ENCODE measurements around the gene GTF3C4.
A peak's percentile ranks its signal among the peaks of the same experiment; 100 is the strongest.

GTF3C4 gene

DNA sequence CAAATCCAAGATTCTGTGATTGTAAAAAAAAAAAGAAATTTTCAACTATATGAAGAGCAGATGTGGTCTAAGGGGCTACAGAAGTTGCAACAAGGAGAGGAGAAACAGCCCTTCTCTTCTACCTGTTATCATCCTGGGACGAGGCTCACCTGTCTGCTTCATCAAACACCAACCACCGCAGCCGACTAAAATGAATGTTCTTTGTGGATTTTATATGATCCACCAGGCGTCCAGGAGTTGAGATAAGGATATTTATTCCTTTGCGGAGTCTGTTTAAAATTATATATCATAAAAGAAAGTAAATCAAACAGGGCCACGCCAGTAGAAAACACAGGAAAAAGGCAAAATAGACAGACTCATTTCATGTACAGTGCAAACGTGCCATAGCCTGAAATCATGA is 22.0 kb upstream of the GTF3C4 start:
- no peak for DNase-seq (ENCODE audit: low read depth)

DNA sequence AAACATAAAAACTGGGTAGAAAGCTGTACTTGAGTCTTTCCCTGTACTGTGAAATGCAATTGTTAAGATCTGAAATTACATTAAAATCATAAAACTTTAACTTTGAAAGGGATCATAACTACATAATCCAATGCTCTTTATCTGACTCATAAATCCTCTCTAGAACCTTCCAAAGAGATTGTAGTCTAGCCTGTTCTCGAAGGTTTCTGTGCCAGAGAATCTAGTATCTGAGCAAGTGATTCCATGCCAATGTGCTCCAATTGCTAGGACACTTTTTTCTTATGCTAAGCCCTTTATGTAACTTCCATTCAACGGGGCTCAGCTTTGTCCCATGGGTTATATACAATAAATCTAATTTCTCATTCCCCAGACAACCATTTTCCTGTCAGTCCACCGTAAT is 21.6 kb upstream of the GTF3C4 start:
- no peak for DNase-seq (ENCODE audit: low read depth)

DNA sequence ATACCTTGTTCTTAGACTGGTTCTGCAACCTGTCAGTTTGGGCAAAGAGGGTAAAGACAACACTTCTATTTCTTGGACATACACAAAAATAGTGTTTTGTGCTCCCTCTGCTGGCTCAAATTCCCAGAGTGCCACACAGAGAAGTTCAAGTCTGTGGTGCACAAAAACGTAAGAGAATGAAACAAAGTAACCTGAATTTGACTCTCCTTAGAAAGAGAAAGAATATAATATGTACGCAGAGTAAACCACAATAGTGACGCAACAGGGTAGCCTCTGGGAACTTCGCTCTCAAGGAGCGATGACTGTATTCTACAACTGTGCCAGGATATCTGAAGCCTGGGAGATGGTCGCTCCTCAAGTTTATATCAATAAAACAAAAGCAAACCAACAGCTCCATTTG is 19.0 kb upstream of the GTF3C4 start:
- DNase-seq (ENCODE audit: low read depth) = no peak

DNA sequence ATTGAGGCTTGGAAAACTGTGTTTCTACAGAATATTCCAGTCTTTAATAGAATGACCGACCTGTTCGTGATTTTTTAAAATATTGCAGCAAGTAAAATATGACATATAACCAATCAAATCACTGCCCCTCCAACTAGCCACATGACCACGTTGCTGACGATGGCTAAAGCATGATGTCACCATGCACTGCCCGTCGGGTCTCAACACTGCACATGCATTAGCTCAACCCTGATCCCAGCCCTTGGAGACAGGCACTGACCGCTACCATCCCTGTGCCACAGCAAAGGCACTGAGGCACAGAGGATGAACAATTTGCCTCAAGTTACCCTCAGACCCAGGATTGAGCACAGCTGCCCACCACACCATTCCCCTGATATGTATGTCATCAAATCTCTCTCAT is 14.0 kb upstream of the GTF3C4 start:
- no peak for DNase-seq (ENCODE audit: low read depth)

DNA sequence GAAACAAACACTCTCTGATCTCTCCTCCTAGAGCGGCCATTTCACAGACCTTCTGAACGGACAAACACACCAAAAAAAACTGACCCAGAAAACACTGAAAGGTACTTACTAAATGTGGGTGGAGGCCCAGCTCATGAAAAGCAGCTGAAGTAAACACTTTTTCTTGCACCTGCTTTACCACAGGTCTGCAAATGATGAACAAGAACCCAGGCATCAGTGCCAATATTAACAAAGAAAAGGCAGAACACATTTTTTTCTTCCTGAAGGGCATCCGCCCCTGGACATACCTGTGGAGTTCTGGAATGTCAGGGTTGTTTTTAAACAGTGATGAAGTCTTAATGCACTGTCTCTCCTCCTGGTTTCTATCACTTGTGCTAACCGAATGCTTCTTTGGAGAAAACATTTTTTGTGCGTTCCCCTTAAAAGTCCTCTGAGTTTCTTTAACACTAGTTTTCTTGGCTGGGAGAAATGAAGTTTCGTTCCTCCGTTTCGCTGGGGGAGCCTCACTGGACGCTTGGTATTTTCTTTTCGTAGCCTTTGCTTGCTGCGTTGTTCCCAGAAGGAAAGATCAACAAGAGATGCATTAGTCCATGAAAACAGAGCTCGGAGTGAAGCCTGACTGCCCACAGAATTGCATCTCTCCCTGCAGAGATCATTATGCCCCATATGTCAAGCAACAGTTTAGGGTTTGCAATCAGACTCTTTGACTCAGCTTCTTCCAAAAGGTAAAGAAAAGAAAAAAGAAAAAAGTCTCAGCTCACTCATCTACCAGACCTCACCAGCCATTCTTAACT is 7.9 kb upstream of the GTF3C4 start:
- no peak for DNase-seq (ENCODE audit: low read depth)

DNA sequence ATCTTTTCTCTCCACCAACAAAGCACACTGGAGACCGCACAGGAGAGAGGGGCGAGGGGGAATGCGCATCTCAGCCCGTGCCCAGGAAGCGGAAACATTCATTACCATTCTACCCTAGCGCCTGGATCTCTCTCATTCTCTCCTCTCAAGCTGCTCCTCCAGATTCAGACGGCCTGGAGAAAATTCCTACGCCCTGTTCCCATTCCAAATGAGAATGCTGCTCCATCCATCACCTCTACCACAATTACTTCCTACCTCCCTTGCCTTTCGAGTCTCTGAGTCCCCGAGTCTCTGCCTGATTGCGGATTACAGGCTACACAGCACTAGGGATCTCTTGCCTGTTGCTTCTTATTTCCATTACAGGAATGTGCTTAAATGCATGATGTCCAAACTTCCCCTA is 7.1 kb upstream of the GTF3C4 start:
- no peak for DNase-seq (ENCODE audit: low read depth)

DNA sequence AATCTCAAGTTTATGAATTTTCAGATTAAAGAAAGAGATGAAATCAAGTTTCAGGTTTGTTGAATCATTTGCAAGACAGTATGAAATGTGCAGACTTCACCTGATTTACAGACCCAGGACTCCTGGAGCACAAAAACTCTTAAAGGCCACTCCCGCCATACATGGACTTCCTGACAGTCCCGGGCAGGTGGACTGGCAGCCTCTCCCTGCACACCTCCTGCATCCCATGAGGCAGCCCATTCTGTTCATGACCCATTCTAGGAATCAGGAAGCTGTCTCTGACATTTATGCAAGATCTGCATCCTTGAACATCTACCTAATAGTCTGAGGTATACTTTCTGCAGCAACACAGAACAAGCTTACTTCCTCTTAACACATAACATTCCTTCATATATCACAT is 6.4 kb upstream of the GTF3C4 start:
- no peak for DNase-seq (ENCODE audit: low read depth)

DNA sequence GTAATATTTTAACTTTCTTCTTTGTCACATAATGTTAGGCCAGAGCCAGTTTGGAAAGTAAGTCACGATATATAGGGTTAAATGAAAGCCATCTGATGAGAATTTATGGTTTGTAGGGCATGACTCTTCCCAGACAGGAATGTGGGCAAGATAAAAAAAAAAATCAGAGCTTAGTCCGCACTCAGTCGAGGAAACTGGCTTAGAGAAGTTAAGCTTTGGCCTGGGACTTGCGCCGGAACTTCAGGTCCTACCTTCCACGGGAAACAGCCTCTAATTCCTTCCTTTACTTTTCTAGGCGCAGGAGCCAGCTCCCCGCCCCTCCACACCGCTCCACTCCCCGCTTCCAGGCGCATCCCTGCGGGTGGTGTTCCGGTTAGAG is 956 bp upstream of the GTF3C4 start:
- DNase-seq (ENCODE audit: low read depth) = no peak

DNA sequence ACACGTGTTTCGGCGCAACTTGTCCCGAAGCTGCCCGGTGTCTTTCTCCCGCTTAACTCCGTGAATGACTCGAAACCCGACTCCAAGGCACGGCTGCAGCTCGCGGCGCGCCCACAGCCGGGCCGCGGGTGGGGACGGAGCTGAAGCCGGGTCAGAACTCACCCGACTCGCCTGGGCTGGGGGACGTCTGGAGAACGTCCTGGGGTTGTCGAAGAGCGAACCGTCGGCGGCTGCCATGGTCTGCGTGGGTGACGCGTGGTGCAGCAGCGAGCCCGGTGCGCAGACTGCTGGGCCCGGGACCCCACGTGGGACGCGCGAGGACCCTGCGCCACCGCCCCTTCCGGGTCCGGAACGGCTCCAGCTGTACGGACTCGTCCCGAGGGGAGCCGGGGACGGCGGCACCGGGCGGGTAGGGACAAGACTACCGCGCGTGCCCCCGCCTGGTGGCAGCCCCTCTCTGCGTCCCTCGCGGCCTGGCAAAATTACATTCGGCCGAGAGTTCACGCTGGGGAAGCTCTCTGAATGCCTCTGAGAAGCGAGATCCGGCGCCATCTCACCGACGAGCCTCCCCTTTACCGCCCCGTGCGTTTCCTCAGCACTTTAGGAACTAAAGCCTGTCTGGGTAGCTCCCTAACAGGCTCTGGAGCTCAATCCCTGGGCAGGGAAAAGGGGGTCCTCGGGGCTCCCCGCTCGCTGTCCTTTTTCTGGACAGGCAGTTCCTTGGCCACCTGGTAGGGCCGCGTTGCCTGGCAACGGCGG is 387 bp upstream of the GTF3C4 start, which contains the start of gene DDX31:
Gene DDX31, minus strand, starts transcription at position 286 of the 759 bp plus-strand sequence. Its CDS starts 49 bp downstream, at position 237.
- DNase-seq (ENCODE audit: low read depth) = peak; percentile 81

DNA sequence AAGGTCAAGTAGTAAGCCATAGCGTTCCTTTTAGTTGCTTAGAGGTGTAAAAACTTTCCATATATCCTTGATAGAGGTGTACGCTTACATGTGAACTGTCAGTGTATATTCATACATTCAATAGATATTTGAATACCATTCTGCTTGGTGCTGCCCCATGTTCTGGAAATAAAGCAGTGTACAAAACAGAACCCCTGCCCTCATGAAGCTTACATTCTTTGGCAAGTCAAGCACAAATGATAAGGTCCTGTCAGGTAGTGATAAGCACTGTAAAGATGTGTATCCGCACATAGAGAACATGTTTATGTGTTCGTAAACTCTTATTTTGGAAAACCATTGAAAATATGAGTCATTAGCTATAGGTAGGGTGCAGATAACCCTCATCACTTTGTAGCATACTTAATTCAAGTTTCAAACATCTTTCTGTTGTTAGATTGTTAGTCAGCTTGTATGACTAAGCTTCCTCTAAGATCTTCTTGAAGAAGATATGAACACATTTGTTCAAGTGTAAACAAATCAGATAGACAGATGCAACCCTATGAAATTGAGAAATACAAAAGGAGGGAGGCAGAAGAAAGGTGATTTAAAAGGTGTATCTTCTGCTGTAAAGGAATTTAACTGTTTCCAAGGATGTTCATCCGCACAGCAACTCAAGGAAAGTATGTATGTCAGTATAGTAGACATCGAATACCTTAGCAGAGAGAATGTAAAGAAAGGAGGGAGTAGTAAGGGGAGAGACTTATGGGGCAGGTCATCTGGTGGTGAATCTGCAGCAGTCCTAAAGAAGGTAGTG is 1.6 kb downstream of the GTF3C4 start:
- DNase-seq (ENCODE audit: low read depth) = no peak

DNA sequence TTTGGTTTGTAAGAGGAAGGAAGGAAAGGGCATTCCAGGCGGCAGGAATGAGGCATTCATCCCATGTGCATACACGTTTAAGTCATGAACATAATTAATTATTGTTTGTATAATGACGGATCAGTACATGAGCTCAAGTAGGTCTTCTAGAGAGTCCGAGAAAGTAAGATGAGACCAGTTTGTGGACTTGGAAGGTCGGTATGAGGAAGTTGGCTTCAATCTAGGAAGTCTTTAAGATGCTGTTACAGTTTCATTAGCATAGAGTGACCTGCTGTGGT is 2.1 kb downstream of the GTF3C4 start:
- no peak for DNase-seq (ENCODE audit: low read depth)

DNA sequence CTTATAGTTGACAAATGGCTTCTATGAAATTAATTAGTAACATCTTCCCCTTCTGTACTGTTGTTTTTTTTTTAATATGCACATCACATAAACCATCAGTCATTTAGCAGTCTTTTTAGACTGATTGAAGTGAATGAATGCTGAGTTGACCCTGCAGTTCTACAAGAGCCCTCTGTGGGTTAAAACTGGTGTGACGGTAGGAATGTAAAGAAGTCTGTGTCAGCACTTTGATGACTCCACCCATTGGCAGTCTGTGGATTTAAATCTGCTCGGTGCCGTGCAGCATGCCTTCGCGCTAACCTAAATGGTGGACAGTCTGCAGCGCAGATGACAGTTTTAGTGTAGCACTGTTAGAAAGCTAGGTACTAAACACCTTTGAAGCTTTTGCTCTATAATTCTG is 3.1 kb downstream of the GTF3C4 start:
- DNase-seq (ENCODE audit: low read depth) = no peak

DNA sequence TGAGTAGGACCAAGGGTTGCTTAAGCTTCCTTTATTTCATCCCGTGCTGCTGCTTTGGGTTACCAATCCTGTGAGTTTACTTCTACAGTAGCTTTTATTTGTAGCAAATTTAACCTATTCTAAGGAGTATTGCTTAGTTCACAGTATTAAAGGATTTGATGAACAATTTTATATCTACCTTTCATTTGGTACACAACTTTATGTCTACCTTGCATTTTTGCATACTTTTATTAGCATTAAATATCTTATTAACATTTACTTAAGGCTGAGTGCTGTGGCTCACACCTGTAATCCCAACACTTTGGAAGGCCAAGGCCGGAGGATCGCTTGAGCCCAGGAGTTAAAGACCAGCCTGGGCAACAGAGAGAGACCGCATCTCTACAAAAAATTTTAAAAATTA is 4.2 kb downstream of the GTF3C4 start:
- DNase-seq (ENCODE audit: low read depth) = no peak

DNA sequence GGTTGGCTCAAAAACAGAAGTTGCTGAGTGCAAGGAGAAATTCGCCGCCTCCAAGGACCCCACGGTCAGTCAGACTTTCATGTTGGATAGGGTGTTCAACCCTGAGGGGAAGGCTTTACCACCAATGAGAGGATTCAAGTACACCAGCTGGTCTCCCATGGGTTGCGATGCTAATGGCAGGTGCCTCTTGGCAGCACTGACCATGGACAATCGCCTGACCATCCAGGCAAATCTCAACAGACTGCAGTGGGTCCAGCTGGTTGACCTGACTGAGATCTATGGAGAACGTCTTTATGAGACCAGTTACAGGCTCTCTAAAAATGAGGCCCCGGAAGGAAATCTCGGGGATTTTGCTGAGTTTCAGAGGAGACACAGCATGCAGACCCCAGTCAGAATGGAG is 7.7 kb downstream of the GTF3C4 start:
- no peak for DNase-seq (ENCODE audit: low read depth)

DNA sequence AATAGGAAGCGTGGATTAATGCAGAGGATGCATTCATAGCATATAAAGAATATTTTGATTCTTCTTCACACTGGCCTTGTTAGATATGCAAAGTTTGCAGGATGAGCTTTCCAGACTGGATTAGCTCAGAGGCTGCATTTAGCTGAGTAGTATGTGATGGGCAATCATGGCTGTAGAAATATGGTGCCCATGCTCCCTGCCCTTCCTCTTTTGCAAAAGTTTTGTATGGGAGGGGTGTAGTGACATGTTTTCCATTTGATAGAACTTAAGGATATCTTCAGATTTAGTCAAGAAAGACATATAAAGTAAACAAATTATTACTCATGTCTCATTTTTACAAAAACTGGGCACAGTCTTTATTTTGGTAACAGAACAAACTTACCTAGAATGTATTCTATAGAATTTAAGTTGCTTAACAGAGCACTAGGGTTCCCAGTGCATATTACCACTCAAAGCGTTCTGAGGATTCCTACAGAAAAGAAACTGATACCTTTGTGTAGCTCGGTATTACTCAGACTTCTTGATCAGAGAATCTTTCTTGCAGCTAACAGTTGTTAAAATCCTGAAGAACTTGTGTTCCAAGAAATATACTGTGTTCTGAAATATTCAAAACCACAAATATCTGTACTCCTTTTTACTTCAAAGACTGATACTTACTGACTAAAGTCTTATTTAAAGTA is 9.8 kb downstream of the GTF3C4 start:
- no peak for DNase-seq (ENCODE audit: low read depth)

DNA sequence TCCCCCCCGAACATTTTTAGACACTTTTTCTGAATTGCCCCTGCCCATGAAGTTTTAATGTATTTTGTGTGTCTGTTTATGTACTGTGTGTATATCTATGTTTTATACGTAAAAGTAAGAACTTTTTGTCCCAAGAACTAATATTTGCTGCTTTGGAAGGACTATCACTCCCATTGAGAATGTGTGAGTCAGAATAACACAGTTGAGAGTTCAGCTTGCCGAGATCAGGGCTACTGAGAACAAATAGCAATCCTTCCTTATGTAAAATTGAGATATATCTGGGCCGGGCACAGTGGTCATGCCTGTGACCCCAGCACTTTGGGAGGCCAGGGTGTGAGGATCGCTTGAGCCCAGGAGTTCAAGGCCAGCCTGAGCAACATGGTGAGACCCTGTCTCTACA is 11.3 kb downstream of the GTF3C4 start:
- DNase-seq (ENCODE audit: low read depth) = no peak

DNA sequence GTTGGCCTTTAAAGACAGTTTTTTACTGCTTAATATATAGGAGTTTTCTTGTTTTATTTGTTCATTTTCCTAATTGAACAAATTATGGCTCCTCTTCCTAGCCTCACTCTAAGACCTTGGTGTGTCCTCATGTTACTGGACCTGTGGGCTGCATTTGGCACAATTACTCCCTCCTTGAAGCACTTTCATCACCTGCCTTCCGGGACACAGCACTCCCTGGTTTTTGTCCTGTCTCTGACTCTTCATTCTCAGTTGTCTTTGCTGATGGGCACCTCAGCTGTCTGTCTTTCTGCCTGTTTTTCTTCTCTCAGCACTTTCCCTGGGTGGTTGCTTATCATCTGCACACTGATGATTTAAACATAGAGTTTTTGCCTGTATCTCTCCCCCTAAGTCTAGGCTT is 13.6 kb downstream of the GTF3C4 start:
- no peak for DNase-seq (ENCODE audit: low read depth)

DNA sequence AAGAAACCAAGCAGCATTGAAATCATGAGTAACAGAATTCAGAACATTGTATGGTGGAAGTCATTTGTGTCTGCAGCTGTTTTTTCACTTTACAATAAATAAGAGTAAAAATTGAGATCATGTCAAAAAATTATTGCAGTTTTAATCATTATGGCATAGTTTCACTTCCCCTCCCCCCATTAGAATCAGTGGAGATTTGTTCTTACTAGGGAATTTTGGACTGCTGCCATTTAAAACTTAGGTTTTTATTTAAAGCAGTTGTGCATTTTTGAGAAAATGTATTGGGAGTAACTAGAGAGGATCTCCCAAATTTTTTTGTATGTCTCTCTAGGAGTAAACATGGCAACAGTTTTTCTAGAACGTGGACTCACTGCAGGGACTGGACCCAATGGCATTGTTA is 20.4 kb downstream of the GTF3C4 start:
- DNase-seq (ENCODE audit: low read depth) = no peak

DNA sequence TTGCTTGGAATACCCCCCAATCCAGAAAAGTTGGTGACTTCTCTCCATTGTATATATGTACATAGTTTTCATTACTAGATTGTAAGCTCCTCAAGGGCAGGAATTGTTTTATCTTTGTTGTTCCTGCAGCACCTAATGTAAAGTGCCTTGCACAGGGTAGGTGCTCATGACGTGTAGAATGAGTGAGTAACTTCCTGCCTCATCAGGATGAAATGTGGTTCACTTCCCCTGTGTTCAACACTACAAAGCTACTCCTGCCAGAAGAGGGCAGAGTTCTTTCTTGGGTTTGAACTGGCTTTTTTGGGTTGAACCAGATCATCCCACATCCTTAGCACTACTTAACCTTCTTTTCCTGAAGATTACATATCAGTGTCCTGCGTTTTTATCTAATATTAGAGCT is 23.9 kb downstream of the GTF3C4 start:
- no peak for DNase-seq (ENCODE audit: low read depth)

DNA sequence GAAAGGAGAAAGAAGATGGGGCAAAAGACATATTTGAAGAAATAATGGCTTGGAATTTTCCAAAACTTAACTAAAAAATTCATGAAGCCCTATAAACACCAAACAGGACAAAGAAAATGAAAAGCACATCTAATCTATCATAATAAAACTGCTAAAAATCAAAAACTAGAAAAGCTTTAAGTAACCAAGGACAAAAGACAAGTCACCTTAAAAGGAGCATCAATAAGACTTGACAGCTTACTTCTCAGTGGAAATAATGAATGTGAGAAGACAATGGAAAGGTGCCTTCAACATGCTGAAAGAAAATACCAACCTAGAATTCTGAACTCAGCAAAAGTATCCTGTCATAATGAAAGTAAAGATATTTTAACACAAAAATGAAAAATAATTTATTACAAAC is 27.0 kb downstream of the GTF3C4 start:
- no peak for DNase-seq (ENCODE audit: low read depth)

DNA sequence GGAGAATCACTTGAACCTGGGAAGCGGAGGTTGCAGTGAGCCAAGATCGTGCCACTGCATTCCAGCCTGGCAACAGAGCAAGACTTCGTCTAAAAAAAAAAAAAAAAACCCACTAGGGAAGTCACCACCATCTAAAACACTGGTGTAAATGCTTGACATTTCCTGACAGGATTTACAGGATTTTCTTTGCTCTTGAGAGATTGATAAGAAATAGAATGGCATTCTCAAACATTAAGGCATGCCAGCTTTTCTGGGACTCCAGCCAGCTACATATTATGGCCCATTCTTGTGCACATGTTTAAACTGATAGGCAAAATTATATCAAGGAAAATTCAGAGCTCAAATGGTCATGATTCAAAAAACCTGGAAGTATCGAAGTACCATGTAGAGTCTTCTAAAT is 28.7 kb downstream of the GTF3C4 start:
- DNase-seq (ENCODE audit: low read depth) = no peak

DNA sequence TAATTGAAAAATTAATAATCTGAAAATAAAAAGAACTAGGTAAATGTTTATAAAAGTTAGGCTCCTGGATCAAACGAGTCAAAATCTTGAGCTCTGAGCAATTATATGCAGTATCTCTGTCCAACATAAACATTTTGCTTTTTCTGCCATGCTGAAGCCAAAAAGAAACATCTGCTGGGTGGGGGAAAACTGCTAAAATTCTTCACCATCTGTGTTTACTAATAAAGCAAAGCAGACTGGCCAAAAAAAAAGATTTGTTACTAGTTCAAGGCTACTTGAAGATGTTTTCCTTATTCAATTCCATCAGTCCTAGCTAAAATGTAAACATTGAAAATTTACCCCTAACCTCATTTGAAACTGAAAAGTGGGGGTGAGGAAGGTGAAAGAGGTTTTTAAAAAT is 29.7 kb downstream of the GTF3C4 start:
- DNase-seq (ENCODE audit: low read depth) = no peak

DNA sequence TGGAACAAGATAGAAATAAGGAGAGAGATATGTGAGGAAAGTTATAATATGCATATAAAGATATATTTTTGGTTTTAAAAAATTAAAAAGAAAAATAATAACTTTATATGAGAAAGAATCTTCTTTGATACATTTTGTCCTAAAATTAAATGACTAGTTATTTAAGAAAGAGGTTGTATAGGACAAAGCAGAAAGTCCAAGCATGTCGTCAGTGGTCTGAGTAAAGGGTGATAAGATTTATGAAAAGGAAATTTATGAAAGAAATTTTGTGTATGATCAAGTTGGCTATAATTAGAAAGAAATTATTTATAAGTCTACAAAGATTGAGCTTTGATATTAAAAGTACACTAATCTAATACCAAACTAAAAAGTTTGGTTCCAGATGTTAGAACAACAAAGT is 32.0 kb downstream of the GTF3C4 start:
- DNase-seq (ENCODE audit: low read depth) = no peak
